T-helper 2 cell treated with Interferon-gamma antibody and Interleukin-4, amounts not matched to agents 100 ng/mL and 5 ng/mL, for 36 hours (primary cell): Measurements from ENCODE around the gene DUS2. TPM values are rescaled to one million over a fixed set of nuclear protein-coding genes. Genes with fewer than 3 reads are reported as not detected.

Experiments used
- intact Hi-C: fragments of 100-400 bp; cut with micrococcal nuclease; formaldehyde crosslinking; loops from one replicate; pipeline ENCODE4 v1.15.1; 2023
- total RNA-seq: library from RNA; stranded (reverse); gene quantifications from 2 replicates; pipeline ENCODE4 v1.2.3, GENCODE V29; 2022

Gene DUS2
- total RNA-seq, 1 donor from 2014 or later = 23.8 TPM

DNA sequence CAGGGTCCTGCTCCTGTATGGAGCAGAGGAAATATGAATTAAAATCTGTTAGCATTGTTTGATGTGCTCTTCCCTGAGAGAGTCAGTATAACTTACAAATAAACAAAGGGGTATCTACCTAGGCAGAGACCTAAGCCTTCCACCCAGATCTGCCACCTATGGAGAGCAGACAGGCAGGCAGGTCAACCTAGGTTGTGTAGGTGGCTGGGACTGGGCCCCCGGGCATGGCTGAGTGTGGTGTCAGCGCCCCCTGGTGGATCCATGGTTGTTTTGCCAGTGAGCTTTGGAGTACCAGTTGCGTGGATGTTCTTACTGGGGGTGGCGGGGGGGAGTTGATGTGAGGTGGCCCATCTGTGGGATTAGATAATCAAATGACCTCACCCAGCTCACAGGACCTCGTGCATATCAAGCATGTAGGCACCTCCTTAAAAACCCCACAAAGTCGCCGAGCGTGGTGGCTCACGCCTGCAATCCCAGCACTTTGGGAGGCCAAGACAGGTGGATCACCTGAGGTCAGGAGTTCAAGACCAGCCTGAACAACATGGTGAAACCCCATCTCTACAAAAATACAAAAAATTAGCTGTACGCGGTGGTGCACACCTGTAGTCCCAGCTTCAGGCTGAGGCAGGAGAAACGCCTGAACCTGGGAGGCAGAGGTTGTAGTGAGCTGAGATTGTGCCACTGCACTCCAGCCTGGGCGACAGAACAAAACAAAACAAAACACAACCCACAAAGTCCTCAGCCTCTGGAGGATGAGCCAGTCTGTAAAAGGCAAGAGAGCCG lies 17.6 kb downstream of the DUS2 start:
- intact Hi-C loops = loop anchor here (1.0 kb wide), 4 partner anchors 47 to 224 kb away; partner anchors contain the start of gene PSMB10

DNA sequence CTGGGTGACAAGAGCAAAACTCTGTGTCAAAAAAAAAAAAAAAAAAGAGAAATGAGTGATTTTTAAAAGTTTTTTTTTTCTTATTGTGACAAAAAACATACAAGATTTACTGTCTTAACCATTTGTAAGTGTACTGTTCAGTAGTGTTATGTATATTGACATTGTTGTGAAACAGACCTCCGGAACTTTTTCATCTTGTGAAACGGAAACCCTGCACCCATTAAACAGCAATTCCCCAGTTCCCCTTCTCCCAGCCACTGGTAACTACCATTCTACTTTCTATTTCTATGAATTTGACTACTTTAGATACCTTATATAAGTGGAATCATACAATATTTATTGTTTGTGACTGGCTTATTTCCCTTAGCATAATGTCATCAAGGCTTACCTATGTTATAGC lies 18.7 kb downstream of the DUS2 start:
- intact Hi-C loops = no loop called here

DNA sequence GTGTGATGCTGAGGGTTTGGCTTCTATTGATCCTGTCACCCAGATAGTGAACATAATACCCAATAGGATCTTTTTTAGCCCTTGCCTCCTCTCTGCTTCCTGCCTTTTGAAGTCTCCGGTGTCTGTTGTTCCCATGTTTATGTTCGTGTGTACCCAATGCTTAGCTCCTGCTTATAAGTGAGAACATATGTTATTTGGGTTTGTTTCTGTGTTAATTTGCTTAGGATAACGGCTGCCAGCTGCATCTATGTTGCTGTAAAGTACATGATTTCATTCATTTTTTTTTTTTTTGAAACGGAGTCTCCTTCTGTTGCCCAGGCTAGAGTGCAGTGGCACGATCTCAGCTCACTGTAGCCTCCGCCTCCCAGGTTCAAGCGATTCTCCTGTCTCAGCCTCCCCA lies 23.0 kb downstream of the DUS2 start:
- intact Hi-C loops = no loop called here

DNA sequence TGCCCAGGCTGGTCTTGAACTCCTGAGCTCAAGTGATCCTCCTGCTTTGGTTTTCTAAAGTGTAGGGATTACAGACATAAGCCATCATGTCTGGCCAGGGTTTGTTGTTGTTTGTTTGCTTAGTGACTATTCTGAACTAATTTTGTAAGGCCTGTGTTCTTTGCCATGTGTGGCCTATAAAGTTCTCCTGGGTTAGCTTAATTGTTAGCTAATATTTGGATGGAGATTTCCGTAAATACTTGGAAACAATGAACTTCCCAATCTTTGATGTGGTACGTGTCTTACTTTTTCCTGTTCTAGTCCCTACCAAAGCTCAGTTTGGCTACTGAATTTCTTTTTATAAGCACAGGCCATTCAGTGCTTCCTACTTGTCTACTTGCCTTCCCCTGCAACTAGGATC lies 24.9 kb downstream of the DUS2 start:
- intact Hi-C loops = no loop called here

DNA sequence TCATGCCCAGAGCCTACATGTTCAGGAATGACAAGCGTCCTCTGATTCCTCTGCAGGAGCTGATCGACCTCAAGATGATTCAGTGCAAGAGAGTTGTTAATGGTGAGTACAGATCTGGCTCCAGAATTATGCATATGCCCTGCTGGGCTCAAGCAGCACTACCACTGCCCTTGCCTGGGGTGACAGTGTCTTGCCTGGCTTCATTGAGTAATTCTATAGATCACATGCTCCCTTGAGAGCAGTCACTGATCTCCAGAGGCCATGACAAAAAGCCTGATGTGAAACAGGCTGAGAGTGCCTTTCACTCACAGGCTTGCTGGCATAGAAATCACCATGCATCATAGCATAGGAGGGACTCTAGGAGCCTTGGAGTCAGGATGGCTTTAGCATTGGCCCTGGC lies 26.4 kb downstream of the DUS2 start:
- intact Hi-C loops = no loop called here

DNA sequence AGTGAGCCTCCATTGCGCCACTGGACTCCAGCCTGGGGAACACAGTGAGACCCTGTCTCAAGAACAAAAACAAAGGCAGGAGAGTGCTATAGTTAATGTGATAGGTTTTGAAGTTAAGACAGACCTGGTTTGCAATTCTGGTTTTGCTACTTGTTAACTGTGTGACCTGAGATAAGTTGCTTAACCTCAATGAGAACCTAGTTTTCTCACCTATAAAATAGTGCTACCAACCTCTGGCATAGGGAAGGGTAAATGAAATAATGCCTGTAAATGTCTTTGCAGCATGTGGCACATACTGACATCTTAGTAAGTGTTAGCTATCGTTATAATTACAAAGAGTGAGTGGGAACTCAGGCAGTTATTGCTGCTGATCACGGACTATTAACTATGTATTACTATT lies 32.3 kb downstream of the DUS2 start:
- intact Hi-C loops = no loop called here

DNA sequence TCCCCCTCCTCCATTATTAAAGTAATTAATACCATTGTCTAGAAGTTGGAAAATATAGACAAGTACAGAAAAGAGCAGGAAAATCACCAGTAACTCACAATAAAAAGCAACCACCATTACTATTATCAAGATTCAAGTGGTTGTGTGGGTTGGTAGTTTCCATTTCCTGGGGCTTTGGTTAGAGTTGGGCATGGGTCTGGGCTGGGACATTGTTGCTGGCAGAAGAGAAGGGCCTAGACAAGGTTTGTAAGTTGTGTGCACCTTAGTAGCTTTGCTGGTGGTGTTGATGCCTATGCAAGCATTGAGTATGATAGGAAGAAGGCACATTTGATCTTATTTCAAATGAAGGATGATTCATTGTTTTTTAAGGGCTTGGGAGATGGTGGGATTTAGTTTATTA lies 36.7 kb downstream of the DUS2 start:
- intact Hi-C loops = no loop called here

DNA sequence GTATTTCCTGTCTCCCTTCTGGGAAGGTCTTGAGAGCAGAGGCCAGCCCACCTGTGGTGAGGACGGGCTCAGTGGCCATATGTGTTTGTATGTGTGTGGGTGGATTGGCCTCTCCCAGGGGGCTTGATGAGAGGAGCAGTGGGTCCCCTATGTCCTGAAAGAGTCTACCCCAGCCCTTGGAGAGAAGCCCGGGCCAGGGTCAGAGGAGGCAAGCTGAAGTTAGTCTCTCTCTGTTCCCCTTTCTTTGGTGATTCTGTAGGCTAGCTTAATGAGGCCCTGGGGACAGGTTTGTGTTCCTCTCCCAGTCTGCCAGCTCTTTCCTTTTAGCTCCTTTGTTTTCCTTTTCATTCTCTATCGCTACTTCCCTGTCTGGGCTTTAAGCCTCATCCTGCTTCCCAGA lies 38.3 kb downstream of the DUS2 start:
- intact Hi-C loops = no loop called here

DNA sequence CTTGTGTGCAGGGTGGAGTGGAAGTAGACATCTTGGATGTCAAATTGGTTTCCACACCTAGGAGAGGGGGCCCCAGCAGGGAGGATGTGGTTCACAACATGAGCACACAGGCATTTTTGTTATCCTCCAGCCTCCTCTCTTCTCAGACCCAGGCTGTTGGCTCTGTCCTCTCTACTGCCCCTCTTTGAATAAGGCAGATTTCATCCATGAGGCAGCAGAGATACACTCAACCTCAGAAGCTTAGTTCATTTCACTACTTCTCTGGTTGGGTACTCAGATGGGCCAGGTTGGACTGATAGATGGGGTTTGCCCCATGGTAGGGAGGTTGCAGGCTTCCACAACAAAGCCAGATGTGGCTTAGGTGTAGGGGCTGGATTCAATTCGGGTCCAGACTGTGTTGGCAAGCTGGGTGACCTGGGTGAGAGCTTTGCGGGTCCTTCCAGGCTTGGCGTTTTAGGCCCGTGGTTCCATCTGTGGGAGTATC lies 39.9 kb downstream of the DUS2 start:
- intact Hi-C loops = no loop called here

DNA sequence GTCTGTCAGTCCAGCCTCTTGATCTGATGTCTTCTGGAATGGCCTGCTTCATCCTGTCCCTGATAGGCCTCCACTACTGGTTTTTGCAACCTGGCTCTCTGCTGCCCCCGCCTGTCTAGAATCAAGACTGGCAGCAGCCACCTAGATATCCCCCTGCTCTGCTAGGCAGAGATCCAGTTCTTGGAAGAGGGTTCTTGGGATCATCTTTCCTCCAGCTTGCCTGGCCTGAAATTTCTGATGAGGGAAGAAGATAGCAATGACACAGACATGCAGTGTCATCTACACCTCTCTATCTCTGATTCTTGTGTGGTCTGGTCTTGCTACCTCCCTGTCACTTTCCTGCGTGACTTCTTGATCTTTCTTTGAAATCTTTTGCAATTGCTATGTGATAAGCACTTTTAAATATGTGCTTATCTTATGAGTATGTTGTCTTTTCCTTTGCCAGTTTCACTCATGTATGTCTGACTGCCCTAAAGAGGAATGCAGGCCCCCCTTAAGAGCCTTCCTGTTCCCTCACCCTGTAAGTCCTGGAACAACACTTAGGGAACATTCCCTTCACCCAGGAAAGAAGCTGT lies 41.8 kb downstream of the DUS2 start:
- intact Hi-C loops = loop anchor here (1.0 to 2.0 kb wide), 3 partner anchors 14 to 129 kb away; partner anchors contain the start of gene PSMB10

DNA sequence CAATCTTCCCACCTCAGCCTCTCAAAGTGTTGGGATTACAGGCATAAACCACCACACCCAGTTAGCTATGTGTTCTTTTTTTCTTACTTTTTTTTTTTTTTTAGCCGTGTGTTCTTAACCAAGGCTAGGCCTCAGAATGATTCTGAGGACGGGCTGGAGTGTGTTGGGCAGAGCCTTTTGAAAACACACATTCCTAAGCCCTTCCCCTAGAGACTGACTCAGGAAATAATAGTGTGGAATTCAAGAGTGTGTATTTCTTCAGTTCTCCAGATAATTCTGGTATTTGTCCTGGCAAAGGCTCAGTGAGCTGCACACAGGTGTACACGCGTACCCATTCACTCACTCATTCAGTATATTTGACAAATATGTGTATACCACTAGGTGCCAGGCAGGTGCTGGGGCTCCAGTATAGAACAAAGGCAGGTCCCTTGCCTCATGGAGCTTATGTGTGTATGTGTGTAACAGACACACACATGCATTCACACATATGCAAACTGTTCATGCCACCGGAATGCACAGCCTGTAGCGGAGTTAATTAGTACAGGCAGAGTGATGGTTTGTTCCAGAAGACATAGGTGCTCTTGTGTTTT lies 42.7 kb downstream of the DUS2 start:
- intact Hi-C loops = loop anchor here (2.0 kb wide), 1 partner anchor 73 kb away; no protein-coding TSS in a partner anchor

DNA sequence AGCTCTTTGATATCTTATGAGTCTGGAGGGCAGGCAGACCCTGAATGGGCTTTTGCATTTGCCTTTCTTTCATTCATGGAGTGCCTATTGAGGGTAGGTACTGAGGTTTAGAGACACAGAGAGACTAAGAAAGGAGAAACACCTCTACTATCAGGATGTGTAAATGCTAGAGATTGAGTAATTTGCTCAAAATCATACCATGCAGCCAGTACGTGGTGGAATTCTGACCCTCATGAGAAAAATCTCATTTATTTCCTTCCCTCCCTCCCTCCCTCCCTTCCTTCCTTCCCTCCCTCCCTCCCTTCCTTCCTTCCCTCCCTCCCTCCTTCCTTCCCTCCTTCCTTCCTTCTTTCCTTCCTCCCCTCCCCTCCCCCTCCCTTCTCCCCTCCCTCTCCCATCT lies 43.7 kb downstream of the DUS2 start:
- intact Hi-C loops = no loop called here

DNA sequence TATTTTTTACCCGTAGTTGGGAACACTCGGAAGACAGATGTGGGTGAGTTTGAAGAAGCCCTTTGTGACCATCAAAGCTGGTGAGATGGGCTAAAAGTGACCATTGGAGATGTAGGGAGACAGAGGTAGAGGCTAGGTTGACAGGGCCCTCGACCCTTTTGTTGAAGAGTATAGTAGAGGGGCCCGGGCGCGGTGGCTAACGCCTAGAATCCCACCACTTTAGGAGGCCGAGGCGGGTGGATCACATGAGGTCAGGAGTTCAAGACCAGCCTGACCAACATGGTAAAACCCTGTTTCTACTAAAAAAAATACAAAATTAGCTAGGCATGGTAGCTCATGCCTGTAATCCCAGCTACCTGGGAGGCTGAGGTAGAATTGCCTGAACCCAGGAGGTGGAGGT lies 45.8 kb downstream of the DUS2 start:
- intact Hi-C loops = no loop called here

DNA sequence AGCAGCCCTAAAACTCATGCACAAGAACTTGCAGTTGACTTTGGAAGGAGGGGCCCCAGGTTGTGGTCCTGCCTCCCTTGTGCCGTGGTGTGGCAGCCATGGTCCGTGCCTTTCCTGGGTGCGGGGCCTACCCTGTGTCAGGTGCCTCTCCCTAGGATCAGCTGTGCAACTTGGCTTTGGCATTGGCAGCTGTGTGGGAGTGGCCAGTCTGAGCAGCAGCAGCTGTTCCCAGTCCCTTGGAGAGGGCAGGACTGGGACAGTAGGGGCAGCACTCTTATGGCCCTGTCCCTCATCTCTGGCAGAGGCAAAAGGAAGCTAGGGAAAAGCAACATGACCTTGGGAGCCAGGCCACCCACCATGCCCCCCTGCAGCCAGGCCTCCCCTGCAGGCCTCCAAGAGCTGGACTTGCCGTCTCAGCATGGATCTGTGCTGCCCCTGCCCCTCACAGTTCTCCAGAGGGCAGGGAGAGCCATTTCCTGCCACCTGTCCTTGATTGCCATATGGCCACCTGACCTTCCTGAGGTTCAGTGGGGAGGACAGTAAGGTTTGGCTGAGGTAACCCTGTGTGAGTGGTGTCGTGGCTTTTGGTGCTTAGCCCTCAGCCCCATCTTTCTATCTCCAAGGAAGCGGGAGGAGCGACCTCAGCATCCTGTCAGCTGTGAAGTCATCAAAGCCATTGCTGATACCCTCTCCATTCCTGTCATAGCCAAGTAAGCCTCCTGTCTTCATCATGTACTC lies 46.6 kb downstream of the DUS2 start:
- intact Hi-C loops = loop anchor here (2.0 kb wide), 1 partner anchor 15 kb away; the partner anchor contains the start of gene NFATC3

DNA sequence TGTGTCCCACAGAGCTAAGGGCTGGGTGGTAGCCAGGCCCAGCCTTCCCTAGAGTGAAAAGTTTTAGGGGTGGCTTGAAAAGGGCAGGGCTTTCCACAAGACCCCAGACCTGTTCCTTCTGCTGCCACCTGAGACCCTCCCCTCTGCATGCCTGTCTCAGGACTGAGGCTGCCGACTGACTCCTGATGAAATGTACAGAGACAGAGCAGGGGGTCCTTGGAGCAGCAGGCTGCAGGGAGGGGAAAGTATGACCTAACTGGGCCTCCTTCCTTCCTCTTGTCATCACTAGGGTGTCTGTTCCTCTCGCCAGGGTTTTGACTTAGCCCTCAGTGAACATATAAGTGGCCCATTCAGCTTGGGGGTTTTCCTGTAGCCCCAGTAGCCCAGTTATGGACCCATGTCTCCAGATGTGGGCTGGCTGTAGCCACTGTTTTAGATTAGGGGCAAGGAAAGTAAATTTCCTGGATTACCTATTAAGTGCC lies 47.2 kb downstream of the DUS2 start:
- intact Hi-C loops = loop anchor here (2.0 kb wide), 1 partner anchor 15 kb away; the partner anchor contains the start of gene NFATC3

DNA sequence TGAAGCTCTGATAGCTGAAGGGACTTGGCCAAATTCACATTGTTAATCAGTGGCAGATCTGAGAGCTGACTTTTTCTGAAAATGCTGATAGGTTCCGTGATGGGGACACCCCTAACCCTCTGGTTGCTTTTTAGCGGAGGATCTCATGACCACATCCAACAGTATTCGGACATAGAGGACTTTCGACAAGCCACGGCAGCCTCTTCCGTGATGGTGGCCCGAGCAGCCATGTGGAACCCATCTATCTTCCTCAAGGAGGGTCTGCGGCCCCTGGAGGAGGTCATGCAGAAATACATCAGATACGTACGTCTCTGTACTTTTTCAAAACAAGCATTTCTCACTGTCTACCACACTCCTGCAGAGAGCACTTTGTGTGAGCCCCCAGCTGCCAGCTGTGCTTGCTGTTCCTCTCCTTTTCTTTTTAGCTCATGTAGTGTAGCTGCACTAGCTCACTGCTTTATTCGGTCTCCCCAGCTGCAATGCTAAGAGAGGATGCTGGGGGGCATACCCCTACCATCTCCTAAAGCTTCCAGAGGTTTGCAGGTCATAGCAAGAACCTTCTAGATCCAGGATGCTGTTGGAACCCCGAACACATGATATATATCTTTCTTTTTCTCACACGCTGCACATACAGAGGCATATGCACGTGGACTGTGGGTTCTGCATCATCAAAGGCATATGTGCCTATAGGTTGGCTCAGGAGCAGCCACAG lies 47.9 kb downstream of the DUS2 start:
- intact Hi-C loops = loop anchor here (2.0 kb wide), 1 partner anchor 14 kb away; the partner anchor contains the start of gene NFATC3

DNA sequence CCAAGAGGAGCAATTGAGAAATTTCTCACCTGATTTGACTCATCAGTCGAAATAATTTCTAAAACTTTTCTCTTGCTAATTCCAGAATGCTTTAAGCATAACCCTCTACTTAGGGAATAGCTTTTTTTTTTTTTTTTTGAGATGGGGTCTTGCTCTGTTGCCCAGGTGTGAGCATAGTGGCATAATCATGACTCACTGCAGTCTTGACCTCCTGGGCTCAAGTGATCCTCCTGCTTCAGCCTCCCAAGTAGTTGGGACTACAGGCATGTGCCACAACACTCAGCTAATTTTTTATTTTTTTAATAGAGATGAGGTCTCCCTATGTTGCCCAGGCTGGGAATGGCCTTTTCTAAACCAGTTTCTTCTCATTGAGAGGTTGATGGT lies 48.4 kb downstream of the DUS2 start:
- intact Hi-C loops = loop anchor here (2.0 kb wide), 1 partner anchor 13 kb away; the partner anchor contains the start of gene NFATC3

DNA sequence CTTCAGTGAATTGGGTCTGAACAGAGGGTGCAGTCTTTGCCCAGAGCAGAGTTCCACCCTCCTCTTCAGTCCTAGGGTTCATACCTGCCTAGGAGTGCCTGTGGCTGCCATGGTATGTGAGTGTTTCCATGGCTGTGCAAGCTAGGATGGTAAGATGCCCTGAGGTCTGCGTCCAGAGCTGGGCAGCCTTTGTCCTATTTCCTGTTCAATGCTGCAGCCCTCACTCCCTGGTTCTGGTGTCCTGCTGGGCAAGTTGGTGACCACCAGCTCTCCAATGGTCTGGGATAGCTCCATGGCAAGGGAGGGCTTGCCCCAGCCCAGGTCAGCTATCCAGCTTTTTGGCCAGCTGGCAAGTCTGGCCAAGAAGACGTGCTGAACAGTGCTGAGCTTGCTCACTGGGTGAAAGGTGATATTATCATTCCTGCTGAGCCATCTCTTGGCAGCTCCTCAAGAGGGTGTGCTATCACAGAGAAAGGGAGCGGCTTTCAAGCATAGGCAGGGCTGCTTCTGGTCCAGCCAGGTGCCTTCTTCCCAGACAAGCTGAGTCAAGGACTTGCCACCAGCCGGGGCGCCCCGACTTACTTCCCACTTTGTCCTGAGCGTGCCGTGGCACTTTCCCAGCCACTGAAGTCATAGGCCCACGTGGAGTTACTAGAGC lies 49.1 kb downstream of the DUS2 start:
- intact Hi-C loops = no loop called here

DNA sequence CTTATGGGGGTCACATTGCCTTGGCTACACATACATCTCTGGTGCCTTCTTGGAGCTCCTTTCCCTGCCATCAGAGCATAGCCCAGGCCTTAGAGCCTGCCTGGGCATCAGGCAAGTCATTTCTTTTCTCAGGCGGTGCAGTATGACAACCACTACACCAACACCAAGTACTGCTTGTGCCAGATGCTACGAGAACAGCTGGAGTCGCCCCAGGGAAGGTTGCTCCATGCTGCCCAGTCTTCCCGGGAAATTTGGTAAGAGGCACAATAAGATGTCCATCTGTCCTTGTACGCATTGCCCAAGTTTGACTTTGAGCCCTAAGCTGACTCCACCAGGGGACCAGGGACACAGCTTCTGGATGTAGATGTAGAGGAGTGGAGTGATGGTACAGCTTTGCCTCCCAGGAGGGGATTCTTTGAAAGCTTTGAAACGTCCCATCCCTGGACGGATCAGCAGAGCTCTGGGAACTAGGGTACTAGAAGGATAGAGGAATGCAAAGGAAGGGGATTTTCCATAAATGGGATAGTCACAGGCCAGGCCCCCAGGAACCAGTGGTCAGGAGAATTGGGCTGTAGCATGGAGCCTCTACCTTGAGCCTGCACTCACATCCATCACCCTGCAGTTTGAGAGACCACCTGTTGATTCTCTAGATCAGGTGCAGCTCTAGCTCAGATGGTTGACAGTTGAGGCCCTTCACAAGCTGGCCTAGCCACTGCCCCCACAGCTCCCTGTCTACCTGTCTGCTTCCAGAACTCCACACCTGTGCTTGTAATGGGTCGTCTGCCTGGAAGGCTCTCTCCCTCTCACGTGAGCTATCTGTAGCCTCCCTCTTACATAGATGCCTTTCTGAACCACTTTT lies 51.0 kb downstream of the DUS2 start:
- intact Hi-C loops = no loop called here
